HG03378 (cell line): ENCODE results near the gene UBA1.

ENCODE experiments used
- ATAC-seq: cut with Tn5 transposase; IDR thresholded peaks from one replicate; pipeline ENCODE4 v1.9.1; 2021; ENCODE audit warnings: mild to moderate bottlenecking, moderate library complexity; ENCODE audit not compliant: unreplicated experiment

The UBA1 gene

DNA sequence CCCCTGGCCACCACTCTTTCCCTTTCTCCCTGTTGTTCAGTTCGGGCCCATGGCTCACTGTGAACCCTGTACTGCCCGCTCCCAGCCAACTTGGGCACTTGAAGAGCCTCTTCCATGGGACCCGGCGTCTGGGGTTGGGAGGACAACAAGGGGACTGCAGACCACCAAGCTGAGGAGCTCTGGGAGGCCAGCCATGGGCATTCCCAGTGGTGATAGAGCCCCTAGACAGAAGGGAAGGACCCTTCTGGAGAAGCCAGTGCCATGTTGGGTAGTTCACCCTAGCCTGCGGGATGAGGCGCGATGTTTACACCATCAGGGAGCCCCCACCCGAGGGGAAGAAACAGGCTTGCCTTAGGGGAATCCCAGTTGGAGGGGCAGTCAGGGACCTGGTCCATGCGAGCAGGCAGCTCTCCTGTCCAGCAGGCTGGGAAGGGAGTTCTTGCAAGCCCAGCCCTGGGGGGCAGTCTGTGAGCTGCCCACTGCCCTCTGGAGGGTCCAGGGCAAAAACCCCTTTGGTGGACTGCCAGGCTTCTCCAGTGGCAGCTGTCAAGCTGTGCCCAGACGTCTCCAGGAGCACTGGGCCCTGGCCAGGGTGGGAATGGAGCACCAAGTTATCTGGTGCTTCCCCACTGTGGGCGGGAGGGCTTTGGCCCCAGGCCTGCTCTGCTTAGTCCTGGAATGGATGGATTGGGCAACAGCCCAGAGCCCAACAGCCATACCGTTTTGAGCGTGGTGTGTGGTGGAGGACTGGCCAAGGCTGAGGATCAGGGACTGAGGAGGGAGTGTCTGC, 23.7 kb upstream of the UBA1 start:
- no peak for ATAC-seq

DNA sequence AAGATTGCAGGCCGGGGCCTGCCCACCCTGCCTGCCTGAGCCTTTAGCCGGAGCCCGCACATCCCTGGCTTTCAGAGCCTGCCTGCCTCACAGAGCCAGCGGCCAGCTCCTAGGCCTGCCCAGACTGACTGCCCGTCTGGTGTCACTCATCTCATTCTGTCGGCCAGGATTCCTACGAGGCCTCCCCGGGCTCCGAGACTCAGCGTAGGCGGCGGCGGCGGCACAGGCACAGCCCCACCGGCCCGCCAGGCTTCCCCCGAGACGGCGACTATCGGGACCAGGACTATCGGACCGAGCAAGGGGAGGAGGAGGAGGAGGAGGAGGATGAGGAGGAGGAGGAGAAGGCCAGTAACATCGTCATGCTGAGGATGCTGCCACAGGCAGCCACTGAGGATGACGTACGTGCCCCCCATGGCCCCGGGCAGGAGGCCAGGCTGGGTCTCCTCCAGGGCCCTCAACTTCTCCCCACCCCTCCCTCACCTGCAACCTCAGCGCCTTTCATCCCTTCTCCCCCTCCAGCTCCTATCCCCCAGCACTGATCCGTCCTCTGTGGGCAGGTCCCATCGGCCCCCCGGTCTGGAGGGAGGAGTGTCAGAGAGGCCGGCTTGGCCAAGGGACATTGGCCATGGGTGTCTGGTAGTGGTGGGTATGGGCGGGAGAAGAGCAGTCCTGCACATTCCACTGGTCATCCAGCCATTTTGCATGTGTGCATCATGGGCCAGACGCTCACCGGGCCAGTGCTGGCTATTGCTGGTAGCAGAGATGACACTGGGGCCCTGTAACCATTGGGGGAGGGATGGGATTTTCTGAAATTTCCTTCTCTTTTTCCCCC, 22.6 kb upstream of the UBA1 start:
- no peak for ATAC-seq

DNA sequence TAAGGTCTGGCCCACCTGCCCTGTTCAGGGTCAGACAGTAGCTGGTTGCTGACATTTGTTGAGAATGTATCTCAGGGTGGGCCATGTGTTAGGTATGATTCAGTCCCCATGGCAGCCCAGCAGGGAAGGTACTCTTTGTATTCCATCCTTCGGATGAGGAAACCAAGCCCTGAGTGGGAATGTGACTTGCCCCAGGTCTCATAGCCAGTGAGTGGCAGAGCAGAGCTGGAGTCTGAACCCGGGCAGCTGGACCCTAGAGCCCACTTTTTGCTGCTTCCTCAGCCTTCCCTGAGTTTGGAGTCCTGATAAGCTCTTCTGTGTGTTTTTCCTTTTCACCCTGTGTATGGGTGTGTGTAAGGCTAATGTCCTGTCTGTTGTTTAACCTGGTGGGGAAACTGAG, 21.6 kb upstream of the UBA1 start:
- no peak for ATAC-seq

DNA sequence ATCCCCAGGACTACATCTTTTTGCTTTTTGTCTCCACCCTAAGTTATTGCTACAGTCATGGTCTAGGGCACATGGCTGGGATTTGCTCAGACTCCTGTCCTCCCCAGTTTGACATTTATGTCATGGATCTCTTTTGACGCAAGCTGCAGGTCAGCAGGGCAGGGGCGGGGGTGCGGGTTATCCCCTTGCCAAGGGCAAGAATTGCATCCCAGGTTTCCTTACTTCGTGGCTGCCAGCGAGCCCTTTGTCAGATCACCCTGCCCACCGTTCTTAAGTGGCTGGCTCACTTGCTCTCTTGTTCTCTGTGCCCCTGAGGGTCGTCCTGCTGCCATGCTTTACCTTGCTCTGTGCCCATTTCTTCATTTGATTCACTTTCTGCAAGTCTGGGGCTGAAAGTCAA, 21.1 kb upstream of the UBA1 start:
- ATAC-seq, result no peak

DNA sequence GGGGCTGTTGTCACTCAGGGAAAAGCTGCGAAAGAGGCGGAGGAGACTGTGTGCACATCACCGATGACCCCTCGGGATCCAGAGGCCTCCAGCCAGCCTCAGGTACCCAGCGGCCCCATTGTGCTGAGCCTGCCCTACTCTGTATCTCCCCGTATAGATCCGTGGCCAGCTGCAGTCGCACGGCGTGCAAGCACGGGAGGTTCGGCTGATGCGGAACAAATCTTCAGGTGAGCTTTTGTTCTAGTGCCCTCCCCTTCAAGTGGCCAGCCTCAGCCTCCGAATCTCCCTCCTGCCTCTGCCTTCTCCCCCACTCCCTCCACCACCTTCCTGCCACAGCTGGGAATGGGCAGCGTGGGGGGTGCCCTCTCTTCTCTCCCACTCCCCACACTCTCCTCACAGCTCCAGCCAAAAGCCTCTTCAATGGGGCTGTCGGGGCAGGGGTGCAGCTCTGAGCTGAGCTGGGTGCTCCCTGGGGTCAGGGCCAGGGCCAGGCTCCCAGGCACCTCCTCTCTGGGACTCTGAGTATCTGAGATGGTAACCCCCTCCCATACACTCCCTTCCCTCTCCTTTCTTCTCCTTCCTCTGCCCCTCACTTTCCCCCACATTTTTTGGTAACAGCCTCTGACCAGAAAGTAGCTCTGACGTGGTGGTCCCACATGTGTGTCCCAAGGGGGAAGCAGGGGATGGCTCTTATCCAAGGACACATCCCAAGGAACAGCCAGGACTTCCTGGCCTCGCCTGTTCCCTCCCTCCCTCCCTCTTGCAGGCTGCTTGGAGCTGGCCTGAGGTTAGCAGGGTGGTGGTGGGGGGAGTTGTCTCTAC, 20.4 kb upstream of the UBA1 start:
- no peak for ATAC-seq

DNA sequence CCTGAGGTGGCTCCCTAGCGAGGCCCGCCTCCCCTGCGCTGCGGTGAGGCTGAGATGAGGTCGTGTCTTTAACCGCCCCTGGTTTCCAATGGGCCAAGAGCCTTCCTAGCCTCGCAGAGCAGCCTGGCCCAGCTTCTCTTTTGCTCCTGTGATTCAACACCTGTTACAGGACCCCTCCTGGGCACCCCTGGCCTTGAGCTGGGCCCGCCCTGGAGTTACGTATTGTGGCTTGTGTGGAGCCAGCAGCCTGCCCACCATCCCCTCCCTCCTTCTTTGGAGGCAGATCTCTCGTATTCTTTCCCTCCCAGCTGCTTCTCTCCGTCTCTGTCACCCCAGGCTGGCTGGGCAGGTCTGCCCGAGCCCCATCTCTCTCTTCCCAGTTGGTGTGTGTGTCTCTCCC, 19.3 kb upstream of the UBA1 start:
- ATAC-seq, result no peak

DNA sequence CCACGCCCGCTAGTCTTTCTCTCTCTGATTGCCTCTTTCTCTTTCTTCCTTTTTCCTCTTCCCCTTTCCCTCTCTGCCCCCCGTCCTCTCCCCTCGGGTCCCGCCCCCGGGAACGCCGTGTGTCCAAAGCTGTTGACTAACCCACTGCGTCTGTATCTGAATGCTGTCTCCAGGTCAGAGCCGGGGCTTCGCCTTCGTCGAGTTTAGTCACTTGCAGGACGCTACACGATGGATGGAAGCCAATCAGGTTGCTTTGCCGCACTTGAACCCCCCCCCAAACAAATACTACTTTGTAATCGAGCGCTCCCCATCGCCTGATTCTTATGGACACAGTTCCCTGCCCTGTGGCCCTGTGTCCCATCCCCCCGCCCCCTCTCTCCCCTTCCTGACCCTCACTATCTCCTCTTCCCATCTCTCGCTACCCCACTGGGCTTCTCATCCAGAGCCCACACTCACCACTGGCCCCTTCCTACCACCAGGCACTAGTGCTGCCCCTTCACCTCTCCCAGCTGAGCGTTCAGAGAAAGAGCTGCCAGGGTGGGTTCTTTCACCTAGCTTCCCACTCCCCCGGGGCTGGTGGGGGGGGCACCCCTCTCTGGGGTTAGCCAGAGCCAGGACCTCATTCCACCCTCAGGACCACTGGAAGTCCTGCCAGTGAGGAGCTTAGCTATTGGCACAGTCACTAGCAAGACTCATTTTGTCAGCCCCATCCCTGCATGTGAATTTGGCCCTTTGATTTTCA, 18.6 kb upstream of the UBA1 start:
- ATAC-seq, result no peak

DNA sequence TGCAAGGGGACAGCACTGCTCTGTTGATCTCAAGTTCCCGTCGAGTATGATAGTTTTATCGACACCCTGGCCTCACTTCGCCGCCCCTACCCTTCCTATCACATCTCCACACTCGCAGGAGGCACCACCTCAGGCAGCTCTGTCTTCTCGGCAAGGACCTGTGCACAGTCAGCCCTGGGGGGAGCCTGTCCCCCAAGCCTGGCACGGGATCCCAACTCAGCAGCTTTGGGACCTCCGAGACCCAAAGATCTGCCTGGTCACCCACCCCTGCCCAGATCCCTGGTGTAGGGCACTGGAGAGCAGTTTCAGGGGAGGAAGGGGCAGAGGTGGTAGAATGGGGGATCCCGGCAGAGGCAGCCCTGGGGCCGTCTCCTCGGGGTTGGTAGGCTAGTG, 18.0 kb upstream of the UBA1 start:
- ATAC-seq, result no peak

DNA sequence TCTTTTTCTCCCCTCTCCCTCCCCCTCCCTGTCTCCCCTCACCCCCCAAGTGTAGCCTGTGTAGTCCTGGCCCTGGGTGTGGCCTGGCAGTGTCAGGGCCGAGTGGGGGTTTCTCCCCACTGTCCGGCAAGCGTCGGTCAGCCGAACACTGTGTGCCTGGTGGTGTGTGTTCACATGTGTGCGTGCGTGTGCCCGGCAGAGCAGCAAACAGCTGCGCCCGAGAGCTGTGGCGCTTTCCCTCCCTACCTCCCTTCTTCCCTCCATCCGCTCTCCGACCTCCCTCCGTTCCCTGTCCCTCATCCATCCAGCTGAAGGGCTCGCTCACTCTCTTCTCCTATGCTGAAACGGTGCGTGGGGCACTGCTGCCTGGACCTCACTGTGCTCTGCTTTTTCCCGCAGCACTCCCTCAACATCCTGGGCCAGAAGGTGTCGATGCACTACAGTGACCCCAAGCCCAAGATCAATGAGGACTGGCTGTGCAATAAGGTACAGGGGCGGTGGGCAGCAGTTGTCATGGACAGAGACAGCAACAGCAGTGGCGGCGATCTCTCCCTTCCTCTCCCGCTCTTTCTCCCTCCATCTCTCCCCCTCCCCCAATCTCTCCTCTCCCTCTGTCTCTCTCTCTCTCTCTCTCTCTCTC, 17.4 kb upstream of the UBA1 start:
- ATAC-seq, result no peak

- no peak for ATAC-seq
These were observed 16.6 kb upstream of the UBA1 start for GRCh38 chrX:47177079-47177478.

DNA sequence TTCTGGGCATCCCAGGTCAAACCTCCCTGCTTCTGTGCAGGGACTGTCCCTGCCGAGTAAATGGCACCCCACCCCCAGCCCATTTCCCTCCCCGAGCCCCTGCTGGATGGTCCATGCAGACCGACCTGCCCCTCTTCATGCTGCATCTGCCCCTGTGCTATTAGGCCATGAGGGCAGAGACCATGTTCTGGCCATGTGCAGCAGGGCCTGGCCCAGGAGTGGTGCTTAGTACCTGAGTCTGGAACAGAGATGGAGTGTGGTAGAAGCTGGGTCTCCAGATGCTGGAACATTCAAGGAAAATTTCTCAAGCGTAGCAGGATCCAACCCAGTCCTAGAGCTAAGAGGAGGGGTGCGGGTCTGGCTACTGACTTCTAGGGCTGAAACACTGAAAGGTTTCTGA, 15.3 kb upstream of the UBA1 start:
- no peak for ATAC-seq

- no peak for ATAC-seq
These were observed 14.3 kb upstream of the UBA1 start for GRCh38 chrX:47179221-47179927.

GRCh38 chrX:47179928-47180255, 13.7 kb upstream of the UBA1 start:
- no peak for ATAC-seq

DNA sequence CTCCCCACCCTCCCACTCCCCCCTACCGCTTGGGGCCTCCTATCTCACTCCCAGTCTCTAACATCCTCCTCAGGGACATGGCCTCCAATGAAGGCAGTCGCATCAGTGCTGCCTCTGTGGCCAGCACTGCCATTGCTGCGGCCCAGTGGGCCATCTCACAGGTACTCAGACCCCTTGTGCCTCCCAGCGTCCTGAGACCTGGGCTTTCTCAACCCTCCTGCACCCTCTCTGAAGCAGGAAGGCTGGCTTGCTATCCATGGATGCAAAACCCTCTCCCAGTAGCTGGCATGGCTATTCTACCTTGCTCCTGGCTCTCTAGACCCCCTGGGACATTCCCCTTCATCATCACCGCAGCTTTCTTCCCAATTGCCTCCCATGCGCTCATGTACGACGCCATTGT, 13.3 kb upstream of the UBA1 start:
- no peak for ATAC-seq

DNA sequence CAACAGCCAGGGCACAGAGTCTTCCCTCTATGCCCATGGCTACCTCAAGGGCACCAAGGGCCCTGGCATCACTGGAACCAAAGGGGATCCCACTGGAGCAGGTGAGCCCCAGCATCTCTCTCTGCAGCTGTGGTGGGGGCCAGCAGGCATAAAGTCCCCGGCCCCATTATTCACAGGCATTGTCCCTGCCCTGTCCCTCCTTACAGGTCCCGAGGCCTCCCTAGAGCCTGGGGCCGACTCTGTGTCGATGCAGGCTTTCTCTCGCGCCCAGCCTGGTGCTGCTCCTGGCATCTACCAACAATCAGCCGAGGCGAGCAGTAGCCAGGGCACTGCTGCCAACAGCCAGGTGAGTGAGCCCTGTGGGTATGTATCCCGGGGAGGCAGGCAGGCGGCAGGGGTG, 12.3 kb upstream of the UBA1 start:
- ATAC-seq, result no peak

GRCh38 chrX:47182106-47182700, 11.4 kb upstream of the UBA1 start:
- ATAC-seq, result no peak

- ATAC-seq, result no peak
These were observed 9.1 kb upstream of the UBA1 start for GRCh38 chrX:47184486-47184885.

- no peak for ATAC-seq
These were observed 8.4 kb upstream of the UBA1 start for GRCh38 chrX:47185241-47185640.

DNA sequence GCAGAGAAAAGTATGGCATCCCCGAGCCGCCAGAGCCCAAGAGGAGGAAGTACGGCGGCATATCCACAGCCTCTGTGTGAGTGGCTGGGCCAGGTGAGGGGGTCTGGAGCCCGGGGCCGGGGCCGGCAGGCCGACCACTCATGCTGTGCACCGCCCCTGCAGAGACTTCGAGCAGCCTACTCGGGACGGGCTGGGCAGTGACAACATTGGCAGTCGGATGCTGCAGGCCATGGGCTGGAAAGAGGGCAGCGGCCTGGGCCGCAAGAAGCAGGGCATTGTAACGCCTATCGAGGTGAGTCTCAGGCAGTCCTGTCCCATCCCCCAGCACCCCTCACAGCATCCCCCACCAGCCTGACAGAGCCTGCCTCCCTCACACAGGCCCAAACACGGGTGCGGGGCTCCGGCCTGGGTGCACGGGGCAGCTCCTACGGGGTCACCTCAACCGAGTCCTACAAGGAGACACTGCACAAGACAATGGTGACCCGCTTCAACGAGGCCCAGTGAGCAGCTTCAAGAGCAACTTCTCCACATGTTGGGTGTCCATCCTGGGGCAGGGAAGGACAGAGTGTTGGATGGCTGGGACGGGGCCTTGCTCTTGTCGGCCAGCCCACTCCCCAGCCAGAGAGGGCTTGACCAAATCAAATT, 7.4 kb upstream of the UBA1 start:
- no peak for ATAC-seq
